IMR-90 (cell line): ENCODE measurements around the gene CXCR6.

ENCODE experiments used
- BHLHE40 ChIP-seq: fragments of 150-350 bp; IDR thresholded peaks from 2 replicates; pipeline ENCODE4 v1.6.1; 2016; ENCODE audit warnings: mild to moderate bottlenecking, low read depth, low read length
- CEBPB ChIP-seq: IDR thresholded peaks from 2 replicates; pipeline ENCODE4 v1.6.1; 2012; ENCODE audit warnings: low read depth, low read length, improper control_type of control experiment
- CHD1 ChIP-seq: IDR thresholded peaks from 2 replicates; pipeline ENCODE4 v1.6.1; 2012; ENCODE audit warnings: low read depth, low read length, improper control_type of control experiment
- ELK1 ChIP-seq: fragments of 150-350 bp; IDR thresholded peaks from 2 replicates; pipeline ENCODE4 v1.6.1; 2016; ENCODE audit warnings: low read depth, mild to moderate bottlenecking, low read length, moderate library complexity, borderline replicate concordance
- FOS ChIP-seq: fragments of 150-350 bp; IDR thresholded peaks from 2 replicates; pipeline ENCODE4 v1.6.1; 2016; ENCODE audit warnings: low read depth, low read length
- MXI1 ChIP-seq: IDR thresholded peaks from 2 replicates; pipeline ENCODE4 v1.6.1; 2012; ENCODE audit warnings: low read depth, mild to moderate bottlenecking, low read length, moderate library complexity, borderline replicate concordance
- NFE2L2 ChIP-seq: fragments of 150-350 bp; IDR thresholded peaks from 2 replicates; pipeline ENCODE4 v1.6.1; 2016; ENCODE audit warnings: low read depth, mild to moderate bottlenecking, low read length
- POLR2A ChIP-seq: IDR thresholded peaks from 2 replicates; pipeline ENCODE4 v1.6.1; 2012; ENCODE audit warnings: mild to moderate bottlenecking, low read depth, low read length
- RAD21 ChIP-seq: IDR thresholded peaks from 2 replicates; pipeline ENCODE4 v1.6.1; 2012; ENCODE audit warnings: low read length, improper control_type of control experiment
- RFX5 ChIP-seq: IDR thresholded peaks from 2 replicates; pipeline ENCODE4 v1.8.0; 2012; ENCODE audit warnings: low read depth, mild to moderate bottlenecking, low read length, moderate library complexity
- SMC3 ChIP-seq: fragments of 150-350 bp; IDR thresholded peaks from 2 replicates; pipeline ENCODE4 v1.6.1; 2016; ENCODE audit warnings: low read depth, mild to moderate bottlenecking, antibody characterized with exemption, low read length, moderate library complexity
- USF2 ChIP-seq: fragments of 150-350 bp; IDR thresholded peaks from 2 replicates; pipeline ENCODE4 v1.6.1; 2017; ENCODE audit warnings: mild to moderate bottlenecking, antibody characterized with exemption, low read length, low read depth
- TF ChIP-seq, protein P1 (sequence below): conservative IDR thresholded peaks from 2 replicates; pipeline ENCODE4 v1.5.1; 2012; ENCODE audit warnings: mild to moderate bottlenecking, low read depth, low read length, improper control_type of control experiment

GRCh38 chr3:45960289-45960688 is 17.0 kb downstream of the CXCR6 start:
- TF ChIP-seq MXI1, result no peak
- no peak for TF ChIP-seq CEBPB
- TF ChIP-seq, protein P1, sequence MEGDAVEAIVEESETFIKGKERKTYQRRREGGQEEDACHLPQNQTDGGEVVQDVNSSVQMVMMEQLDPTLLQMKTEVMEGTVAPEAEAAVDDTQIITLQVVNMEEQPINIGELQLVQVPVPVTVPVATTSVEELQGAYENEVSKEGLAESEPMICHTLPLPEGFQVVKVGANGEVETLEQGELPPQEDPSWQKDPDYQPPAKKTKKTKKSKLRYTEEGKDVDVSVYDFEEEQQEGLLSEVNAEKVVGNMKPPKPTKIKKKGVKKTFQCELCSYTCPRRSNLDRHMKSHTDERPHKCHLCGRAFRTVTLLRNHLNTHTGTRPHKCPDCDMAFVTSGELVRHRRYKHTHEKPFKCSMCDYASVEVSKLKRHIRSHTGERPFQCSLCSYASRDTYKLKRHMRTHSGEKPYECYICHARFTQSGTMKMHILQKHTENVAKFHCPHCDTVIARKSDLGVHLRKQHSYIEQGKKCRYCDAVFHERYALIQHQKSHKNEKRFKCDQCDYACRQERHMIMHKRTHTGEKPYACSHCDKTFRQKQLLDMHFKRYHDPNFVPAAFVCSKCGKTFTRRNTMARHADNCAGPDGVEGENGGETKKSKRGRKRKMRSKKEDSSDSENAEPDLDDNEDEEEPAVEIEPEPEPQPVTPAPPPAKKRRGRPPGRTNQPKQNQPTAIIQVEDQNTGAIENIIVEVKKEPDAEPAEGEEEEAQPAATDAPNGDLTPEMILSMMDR, result no peak
- TF ChIP-seq RFX5, result no peak
- no peak for TF ChIP-seq POLR2A
- TF ChIP-seq SMC3, result no peak
- no peak for TF ChIP-seq CHD1
- no peak for TF ChIP-seq BHLHE40
- TF ChIP-seq USF2, result no peak
- no peak for TF ChIP-seq FOS
- TF ChIP-seq RAD21, result no peak
- TF ChIP-seq NFE2L2, result no peak
- TF ChIP-seq ELK1, result no peak
